Measurements from ENCODE around the gene ABCA13. TPM values are rescaled to one million over a fixed set of nuclear protein-coding genes. Genes with fewer than 3 reads are reported as not detected.

Gene ABCA13
- total RNA-seq, 1 donor from 2014 or later = 0.12 TPM

DNA sequence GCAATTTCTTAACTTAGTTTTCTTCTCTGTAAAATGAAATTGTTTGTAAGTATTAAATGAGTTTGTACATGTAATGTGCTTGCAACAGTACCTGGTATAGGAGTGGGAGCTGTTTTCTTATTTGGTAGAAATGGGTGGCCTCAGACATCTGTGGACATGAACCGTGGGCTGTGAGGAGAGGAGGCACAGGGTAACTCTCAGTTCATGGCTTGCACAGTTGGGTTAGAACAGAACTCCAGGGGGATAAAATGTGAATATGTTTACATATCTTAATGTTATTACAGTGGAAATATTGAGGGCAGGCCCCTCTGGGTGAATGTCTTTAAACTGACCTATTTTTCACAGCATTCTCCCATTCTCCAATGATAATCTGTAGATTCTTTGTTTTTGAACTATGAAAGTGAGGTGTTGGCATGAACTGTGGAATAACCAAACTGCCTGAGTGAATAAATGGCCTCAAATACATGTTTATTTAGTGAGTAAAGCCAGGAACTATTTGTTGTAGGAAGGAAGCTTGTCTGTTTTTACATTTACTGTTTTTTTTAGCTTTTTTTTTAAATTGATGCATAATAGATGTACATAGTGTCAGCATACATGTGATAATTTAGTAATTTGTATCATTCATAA lies 2.6 kb downstream of the ABCA13 start:
- no peaks in the 10 kb centered on the region for H3K4me1 Mint-ChIP-seq (ENCODE audit: low read depth)
- TF ChIP-seq, protein P1, sequence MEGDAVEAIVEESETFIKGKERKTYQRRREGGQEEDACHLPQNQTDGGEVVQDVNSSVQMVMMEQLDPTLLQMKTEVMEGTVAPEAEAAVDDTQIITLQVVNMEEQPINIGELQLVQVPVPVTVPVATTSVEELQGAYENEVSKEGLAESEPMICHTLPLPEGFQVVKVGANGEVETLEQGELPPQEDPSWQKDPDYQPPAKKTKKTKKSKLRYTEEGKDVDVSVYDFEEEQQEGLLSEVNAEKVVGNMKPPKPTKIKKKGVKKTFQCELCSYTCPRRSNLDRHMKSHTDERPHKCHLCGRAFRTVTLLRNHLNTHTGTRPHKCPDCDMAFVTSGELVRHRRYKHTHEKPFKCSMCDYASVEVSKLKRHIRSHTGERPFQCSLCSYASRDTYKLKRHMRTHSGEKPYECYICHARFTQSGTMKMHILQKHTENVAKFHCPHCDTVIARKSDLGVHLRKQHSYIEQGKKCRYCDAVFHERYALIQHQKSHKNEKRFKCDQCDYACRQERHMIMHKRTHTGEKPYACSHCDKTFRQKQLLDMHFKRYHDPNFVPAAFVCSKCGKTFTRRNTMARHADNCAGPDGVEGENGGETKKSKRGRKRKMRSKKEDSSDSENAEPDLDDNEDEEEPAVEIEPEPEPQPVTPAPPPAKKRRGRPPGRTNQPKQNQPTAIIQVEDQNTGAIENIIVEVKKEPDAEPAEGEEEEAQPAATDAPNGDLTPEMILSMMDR (IDR thresholded peaks at IDR 0.05; ENCODE audit: unreplicated experiment) = no peak
- no peak overlapping the region for H3K27ac Mint-ChIP-seq
- H3K27me3 Mint-ChIP-seq = no peaks in the 10 kb centered on the region
- H3K36me3 Mint-ChIP-seq (ENCODE audit: insufficient read depth) = no peaks in the 10 kb centered on the region
- no peak for DNase-seq (ENCODE audit: low spot score, unreplicated experiment)
- H3K4me3 Mint-ChIP-seq (ENCODE audit: low read depth) = no peak overlapping the region
- peaks cover 6% of the 10 kb centered on the region for H3K9me3 Mint-ChIP-seq (ENCODE audit: low read depth)

DNA sequence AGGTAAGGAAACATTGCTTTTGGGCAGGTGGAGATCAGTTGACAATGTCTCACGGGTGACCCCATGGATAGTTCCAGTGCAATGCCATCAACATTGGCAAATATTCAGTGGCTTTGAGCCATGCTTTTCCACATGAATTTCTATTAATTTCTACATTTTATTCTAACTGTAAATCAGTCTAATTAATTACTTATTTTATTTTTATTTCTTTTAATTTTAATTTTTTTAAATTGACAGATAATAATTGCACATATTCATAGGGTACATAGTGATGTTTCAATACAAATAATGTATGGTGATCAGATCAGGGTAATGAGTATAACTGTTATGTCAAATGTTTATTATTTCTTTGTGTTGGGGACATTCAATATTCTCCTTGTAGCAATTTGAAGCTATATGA lies 3.8 kb downstream of the ABCA13 start:
- DNase-seq (ENCODE audit: low spot score, unreplicated experiment) = no peak
- TF ChIP-seq, protein P1 (IDR thresholded peaks at IDR 0.05; ENCODE audit: unreplicated experiment) = no peak

DNA sequence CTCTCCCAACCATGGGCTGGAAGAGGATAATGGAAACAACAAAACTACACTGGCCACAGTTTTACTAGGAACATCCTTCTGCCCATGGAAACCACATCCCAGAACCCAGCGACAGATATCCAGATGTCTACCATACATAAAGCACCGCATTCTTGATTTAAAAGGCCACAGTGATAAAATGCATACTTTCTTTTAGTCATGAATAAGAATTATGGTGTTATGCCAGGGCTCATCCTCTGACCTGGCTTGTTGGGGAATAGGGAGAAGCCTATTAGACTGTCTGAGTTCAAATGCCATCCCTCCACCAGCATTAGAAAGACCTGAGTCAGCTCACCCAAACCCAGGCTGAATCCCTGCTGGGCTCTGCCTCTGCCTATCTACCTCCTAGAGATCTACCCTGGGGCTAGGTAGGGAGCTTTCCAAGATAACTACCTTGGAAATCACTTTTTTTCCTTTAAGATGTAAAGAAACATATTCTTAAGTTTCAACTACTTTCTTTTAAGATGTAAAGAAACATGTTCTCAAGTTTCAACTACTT lies 5.2 kb downstream of the ABCA13 start:
- TF ChIP-seq, protein P1 (IDR thresholded peaks at IDR 0.05; ENCODE audit: unreplicated experiment) = no peak
- DNase-seq (ENCODE audit: low spot score, unreplicated experiment) = no peak
- no peak overlapping the region for H3K27ac Mint-ChIP-seq
- no peaks in the 10 kb centered on the region for H3K36me3 Mint-ChIP-seq (ENCODE audit: insufficient read depth)
- no peaks in the 10 kb centered on the region for H3K27me3 Mint-ChIP-seq
- H3K9me3 Mint-ChIP-seq (ENCODE audit: low read depth) = no peaks in the 10 kb centered on the region
- no peaks in the 10 kb centered on the region for H3K4me1 Mint-ChIP-seq (ENCODE audit: low read depth)
- no peak overlapping the region for H3K4me3 Mint-ChIP-seq (ENCODE audit: low read depth)

More for the DNA sequence above, 3.8 kb downstream of the ABCA13 start:
- no peaks in the 10 kb centered on the region for H3K9me3 Mint-ChIP-seq (ENCODE audit: low read depth)
- H3K27ac Mint-ChIP-seq = no peak overlapping the region
- H3K36me3 Mint-ChIP-seq (ENCODE audit: insufficient read depth) = no peaks in the 10 kb centered on the region
- H3K4me1 Mint-ChIP-seq (ENCODE audit: low read depth) = no peaks in the 10 kb centered on the region
- H3K27me3 Mint-ChIP-seq = no peaks in the 10 kb centered on the region
- H3K4me3 Mint-ChIP-seq (ENCODE audit: low read depth) = no peak overlapping the region

DNA sequence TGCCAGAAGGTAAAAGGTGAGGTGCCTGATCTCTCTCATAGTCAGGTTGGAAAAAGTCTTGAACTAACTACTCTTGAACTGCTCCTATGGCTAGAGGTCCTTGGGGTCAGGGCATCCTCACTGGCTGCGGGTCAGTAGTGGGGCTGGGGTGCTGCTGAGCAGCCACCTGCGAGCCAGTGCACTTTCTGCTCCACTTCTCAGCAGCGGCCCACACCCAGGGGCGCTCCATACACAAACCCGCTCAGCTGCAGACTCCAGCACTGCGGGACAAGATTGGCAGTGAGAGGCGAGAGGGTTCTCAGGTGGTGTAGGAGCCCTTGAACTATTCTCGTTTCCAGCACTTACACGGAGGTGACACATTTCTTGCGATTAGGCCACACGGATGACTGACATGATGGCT lies 6.0 kb downstream of the ABCA13 start:
- no peak for DNase-seq (ENCODE audit: low spot score, unreplicated experiment)
- H3K4me3 Mint-ChIP-seq (ENCODE audit: low read depth) = no peak overlapping the region
- H3K27me3 Mint-ChIP-seq = no peaks in the 10 kb centered on the region
- no peak overlapping the region for H3K27ac Mint-ChIP-seq
- no peaks in the 10 kb centered on the region for H3K36me3 Mint-ChIP-seq (ENCODE audit: insufficient read depth)
- no peaks in the 10 kb centered on the region for H3K4me1 Mint-ChIP-seq (ENCODE audit: low read depth)
- H3K9me3 Mint-ChIP-seq (ENCODE audit: low read depth) = no peaks in the 10 kb centered on the region
- TF ChIP-seq, protein P1 (IDR thresholded peaks at IDR 0.05; ENCODE audit: unreplicated experiment) = no peak

DNA sequence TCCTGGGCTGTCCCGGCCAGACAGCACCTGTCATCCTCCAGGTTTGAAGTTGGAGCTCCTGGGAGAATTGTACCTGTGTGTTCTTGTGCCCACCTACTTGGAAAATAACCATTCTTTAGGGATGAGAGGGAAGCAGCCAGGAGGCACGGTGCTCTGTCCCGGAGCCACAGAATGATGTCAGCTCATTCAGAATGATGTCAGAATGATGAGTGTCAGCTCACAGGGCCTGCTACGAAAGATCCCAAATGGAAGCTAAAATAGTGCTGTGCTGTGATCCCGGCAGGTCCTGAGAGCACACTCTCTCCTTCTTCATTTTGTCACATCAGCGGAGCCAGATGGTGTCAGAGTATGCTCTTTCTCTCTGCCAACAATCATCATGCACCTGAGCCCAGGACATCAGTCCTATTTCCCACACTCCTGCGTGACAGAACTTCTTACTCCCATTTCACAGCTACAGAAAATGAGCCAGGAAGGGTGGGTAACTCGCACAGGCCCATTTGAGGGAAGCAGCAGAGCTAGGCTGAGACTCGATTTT lies 8.3 kb downstream of the ABCA13 start:
- no peaks in the 10 kb centered on the region for H3K36me3 Mint-ChIP-seq (ENCODE audit: insufficient read depth)
- H3K27me3 Mint-ChIP-seq = no peaks in the 10 kb centered on the region
- no peak for DNase-seq (ENCODE audit: low spot score, unreplicated experiment)
- no peak overlapping the region for H3K27ac Mint-ChIP-seq
- H3K4me3 Mint-ChIP-seq (ENCODE audit: low read depth) = no peak overlapping the region
- TF ChIP-seq, protein P1 (IDR thresholded peaks at IDR 0.05; ENCODE audit: unreplicated experiment) = no peak
- H3K4me1 Mint-ChIP-seq (ENCODE audit: low read depth) = no peaks in the 10 kb centered on the region
- H3K9me3 Mint-ChIP-seq (ENCODE audit: low read depth) = no peaks in the 10 kb centered on the region
